Suppressor macrophage treated with lipopolysaccharide for 1 hour (primary cell): ENCODE data around the gene GTF2B.
"Not testable (repeated sequence)": the region's sequence is repeated elsewhere in the genome, so short reads cannot be mapped to it uniquely, and the experiment has no call there.

ENCODE experiments used
- DNase-seq, 3 donors: peaks; one replicate each; pipeline ENCODE4 v3.0.0-alpha.2; 2020 to 2022

Gene GTF2B

DNA sequence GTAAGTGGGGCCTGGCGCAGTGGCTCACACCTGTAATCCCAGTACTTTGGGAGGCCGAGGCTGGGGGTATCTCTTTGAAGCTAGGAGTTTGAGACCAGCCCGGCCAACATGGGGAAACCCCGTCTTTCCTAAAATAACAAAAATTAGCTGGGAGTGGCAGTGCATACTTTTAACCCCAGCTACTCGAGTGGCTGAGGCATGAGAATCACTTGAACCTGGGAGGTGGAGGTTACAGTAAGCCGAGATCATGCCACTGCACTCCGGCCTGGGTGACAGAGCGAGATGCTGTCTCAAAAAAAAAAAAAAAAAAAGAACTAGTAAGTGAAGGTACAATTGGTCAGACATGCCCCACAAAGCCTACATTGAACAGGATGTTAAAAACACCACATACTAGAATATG is 10.7 kb downstream of the GTF2B start:
- DNase-seq = not testable (repeated sequence)

DNA sequence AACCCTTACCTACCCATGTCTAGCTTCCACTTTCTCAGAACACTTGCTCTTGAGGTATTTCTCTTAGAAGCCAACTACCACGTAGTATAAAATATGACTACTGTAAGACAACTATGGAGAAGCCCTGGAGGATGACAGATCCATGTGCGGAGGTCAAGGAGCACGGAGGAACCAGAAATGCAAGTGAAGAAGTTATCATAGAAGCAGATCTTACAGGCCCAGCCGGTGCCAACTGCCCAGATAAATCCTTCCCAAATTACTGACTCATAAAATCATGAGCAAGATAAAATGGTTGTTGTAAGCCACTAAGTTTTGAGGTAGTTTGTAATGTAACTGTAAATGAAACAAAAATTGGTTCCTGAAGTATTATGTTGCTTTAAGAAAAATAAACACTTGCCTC is 12.6 kb downstream of the GTF2B start:
- DNase-seq = no peak

DNA sequence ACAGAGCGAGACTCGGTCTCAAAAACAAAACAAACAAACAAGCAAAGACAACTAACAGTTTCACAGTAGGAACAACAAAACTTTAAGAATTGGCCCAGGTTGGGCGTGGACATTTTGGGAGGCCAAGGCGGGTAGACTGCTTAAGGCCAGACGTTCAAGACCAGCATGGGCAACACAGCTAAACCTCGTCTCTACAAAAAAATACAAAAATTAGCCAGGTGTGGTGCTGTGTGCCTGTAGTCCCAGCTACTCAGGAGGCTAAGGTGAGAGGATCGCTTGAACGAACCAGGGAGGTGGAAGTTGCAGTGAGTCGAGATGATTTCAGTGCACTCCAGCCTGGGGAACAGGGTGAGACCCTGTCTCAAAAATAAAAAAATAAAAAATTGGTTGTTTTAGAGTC is 13.5 kb downstream of the GTF2B start:
- DNase-seq = no peak

DNA sequence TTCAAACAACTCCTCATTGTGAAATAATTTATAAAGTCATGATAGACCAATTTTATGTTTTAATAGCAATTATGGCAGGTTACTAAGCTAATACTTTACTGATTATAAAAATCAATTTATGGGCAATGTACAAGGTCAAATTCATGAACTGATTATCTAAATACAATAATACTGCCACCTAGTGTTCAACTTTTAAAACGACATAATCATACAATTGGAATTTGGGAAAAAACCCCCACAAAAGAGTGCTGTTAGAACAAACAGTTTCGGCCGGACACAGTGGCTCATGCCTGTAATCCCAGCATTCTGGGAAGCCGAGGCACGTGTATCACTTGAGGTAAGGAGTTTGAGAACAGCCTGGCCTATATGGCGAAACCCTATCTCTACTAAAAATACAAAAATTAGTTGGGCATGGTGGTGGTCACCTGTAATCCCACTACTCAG is 14.0 kb downstream of the GTF2B start:
- peak; percentile 17 to 70 (median 66) for DNase-seq

DNA sequence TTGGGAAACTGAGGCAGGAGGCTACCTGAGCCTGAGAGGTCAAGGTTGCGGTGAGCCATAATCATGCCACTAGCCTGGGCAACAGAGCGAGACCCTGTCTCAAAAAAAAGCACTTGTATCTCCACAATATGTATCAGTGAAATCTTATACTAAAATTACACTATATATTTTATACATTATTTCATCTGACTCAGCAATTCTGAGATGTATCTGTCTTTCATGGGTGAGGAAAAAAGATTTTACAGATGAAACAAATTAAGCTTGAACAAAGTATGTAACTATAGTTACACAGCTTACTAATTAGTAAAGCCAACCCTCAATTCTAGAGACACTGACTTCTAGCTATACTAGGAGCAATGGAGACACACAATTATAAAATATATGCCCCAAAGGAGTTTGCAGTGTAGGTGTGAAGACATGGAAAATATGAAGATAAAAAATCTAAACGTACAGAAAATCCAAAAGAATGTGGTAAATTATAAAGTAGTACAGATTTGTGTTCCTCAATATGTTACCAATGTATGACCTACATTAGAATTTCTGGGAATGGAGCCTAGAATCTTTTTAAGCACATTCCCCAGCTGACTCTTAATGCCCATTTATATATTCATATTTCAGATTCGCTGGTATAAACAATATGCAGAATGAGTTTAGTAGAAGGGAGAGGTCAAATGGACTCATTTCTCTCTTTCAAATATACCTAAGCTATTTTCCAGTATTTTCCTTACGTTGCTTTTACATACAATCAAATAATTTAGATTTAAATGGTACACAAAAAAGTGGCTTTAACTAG is 14.6 kb downstream of the GTF2B start:
- DNase-seq = no peak

DNA sequence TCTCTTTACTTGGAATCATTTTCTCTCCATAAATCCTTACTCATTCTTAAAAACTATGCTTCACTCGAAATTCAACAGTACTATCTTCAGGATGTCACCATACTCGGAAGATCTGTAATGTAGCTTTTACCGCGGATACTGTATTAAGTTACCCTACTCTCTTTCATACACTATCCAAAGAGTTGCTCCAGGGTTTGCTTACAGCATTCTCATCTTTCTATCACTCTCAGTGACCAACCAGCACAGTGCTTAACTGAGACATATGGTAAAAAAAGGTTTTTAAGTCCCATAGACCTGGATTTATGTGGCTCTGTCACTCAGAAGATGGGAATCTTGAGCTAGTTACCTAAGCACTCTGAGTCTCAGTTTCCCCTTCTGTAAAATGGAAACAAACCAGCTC is 15.8 kb downstream of the GTF2B start:
- no peak for DNase-seq

DNA sequence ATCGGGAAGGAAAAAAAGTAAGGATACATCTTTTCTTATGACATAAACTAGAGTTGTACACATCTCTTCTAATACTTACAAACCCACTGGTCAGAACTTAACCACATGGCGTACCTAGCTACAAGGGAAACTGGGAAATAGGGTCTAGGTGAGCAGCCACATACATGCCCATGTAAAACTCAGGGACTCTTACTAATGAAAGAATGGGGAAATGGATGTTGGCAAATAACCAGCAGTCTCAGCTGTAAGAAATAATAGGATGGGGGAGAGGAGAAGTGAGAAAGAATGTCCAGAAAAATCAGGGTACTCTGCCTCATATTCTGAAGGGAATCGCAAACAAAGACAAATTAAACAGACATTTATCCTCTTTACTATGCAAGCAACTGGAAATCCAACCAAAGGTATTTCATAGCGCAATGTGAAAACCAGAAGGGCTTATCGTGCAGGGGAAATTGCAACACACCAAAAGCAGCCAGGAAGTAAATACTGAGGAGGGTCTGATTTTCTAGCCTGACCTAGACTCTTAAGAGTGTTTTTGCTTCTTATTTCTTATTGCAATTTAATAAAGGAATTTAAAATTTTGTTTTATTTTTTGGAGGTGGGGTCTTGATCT is 17.5 kb downstream of the GTF2B start:
- no peak for DNase-seq

DNA sequence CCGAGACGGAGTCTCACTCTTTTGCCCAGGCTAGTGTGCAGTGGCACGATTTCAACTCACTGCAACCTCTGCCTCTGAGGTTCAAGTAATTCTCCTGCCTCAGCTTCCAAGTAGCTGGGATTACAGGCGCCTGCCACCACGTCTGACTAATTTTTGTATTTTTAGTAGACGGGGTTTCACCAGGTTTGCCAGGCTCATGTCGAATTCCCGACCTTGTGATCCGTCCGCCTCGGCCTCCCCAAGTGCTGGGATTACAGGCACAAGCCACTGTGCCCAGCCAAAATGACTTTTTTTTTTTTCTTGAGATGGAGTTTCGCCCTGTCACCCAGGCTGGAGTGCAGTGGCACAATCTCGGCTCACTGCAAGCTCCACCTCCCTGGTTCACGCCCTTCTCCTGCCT is 21.7 kb downstream of the GTF2B start:
- not testable (repeated sequence) for DNase-seq

DNA sequence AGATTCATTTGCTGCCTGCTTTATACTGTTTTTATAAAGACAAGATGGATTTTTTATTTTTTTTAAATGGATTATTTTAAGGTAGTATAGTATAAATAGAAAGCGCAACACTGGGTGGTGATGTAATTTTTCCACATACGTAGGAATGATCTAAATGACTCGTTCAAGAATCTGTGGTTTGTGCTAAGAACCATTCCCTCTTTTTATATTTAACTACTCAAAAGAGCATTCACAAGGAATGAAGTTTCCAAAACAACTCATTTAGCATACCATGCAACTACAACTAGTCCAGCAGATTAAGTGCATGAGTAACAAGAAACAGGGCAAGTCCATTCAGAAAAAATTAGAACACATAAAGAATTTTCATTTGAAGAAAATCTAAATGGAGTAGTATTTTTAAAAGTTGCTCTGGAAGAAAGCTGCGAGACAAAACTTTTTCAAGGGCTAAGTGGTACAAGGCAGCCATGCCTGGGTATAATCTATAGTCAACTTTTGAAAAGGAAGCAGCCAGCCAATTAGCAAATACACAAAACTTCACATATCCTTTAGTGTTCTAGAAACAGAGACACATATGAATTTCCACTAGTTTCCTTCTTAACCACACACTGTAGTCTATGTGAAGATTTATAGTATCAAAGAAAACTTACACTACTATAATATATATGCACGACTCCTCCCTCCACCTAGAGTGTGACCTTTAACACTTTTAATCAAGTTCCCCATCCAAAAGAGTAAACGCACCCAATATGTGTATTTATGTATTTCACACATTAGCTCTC is 23.4 kb downstream of the GTF2B start:
- DNase-seq = peak in 1 of 3 donors; percentile 50

DNA sequence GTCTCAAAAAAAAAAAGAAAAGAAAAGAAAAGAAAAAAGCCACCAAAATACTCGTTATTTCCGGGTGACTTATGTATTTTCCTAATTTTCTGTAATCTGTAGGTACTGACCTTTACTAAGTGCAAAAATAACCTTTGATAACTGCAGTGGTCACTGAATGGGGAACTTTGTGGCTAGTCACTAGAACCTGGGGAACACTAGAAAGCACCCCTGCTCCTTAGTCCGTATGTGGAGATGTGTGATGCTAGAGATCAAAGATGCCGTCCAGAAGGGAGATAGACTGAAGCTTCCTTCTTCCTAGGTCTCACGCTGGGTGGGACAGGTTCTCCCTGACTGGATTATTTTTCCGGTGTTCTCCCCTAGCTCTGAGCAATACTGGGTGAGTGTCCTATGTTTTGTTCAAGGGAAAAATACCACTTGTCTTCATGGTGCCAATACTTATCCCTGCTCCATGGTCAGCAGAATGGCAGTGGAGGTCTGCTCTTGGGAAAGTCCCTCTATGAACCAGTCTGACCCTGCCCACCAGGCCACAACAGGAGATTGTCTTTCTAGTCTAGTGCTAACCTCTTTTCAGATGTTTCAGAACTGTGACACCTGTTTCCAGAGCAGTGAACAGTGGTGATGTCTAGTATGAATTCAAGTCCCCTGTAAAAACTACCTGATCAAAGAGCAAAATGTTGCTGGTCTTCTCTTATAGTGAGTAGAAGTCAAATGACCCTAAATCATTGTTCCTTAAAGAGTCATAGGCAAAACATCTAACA is 39.9 kb downstream of the GTF2B start:
- no peak for DNase-seq

DNA sequence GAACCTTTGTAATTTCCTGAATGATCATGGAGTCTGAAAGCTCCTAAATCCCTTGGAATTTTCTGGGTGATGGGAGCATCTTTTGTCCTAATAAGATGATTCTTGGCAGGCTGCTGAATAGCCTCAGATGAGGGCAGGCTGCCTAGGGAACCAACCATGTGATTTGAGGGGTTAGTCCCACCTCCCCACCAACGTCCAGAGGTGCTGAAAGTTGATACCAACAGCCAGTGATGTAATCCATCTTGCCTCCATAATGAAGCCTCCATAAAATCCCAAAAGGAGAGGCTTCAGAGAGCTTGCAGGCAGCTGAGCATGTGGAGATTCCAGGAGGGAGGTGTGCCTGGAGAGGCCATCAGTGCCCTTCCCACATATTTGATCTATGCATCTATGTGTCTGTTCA is 43.7 kb downstream of the GTF2B start:
- no peak for DNase-seq

DNA sequence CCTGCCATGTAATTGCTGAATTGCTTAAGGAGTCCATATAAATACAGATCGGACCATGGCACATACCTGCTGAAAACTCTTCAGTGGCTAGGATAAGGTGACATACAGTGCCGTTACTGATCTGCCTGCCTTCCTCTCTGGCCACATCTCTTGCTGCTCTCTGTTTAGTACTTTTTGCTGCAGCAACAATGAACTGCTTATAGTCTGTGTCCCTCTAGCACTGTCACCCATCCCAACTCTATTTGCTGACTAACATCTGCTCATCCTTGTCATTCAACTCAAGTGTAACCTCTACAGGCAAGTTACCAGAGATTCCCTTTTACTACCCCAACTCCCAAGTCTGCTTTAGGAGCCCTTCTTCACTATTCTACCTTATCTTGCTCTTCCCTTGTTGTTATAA is 65.6 kb downstream of the GTF2B start:
- no peak for DNase-seq

DNA sequence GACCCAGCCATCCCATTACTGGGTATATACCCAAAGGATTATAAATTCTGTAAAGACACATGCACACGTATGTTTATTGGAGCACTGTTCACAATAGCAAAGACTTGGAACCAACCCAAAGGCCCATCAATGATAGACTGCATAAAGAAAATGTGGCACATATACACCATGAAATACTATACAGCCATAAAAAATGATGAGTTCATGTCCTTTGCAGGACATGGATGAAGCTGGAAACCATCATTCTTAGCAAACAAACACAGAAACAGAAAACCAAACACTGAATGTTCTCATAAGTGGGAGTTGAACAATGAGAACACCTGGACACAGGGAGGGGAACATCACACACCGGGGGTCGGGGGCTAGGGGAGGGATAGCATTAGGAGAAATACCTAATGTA is 71.7 kb downstream of the GTF2B start:
- DNase-seq = not testable (repeated sequence)

DNA sequence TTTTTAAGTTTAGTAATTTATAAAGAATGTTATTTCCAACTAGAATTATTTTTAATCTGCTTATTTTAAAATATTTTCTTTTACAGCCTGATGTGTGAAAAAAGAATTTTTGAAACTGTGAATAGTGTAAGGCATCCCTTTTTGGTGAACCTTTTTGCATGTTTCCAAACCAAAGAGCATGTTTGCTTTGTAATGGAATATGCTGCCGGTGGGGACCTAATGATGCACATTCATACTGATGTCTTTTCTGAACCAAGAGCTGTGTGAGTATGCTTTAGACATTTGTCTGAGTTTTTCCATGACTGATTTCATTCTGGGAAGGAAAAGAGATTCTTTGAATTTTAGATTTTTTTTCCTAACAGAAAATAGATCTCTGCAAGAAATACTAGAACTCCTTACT is 77.9 kb downstream of the GTF2B start:
- DNase-seq = no peak

DNA sequence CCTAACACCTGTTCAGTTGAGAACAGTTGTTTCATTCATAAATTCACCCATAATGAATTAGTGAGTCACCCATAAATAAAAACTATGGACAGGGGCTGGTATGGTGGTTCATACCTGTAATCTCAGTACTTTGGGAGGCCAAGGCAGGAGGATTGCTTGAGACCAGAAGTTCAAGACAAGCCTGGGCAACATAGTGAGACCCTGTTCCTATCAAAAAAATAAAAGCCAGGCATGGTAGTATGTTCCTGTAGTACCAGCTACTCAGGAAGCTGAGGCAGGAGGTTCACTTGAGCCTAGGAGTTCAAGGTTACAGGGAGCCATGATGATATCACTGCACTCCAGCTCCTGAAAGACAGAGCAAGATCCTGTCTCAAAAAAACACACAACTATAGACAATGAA is 79.0 kb downstream of the GTF2B start:
- no peak for DNase-seq

DNA sequence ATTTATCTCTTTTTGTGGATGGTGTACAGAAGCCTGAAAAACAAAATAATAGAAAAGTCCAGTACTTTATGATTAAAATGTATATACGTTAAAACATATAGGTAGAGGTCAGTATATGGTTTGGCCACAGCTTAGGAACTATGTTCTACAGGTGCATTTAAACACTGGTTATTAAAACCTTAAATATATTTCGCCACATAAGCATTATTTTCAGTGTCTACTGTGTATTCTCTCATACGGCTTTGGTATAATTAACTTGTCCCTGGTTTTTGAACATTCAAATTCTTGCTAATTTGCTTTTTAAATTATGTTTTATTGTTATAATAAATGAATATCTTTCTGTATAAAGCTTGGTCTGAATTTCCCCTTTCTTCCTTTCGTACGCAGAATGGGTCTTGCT is 87.9 kb downstream of the GTF2B start:
- DNase-seq = no peak

DNA sequence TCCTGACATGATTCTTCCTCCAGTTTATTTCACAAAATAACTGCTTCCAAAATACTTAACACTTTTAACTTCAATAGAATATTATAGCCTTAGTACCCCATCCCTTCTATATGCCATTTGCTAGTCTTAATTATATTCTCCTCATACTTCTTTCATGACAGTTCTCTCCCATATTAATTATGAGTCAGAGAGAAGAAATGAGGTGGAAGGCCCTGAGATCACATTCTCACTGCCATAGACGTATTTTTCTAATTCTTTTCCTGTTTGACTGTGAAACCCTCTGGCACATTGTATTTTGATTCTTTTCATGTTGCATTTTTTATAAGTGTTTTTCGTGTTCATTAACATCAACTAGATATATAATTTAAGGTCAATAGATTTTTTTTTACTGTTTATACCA is 88.4 kb downstream of the GTF2B start:
- no peak for DNase-seq
